Stomach (tissue), 4 donors: ENCODE results near the gene TAS2R60.

Experiments
- CTCF ChIP-seq, 7 experiments: fragments of 450-650 bp in 4 of 7; fragments of 200-600 bp in 3 of 7; sonication (generic) in 3 of 7; IDR thresholded peaks; one replicate each; pipeline ENCODE4 v1.5.1; 2016 to 2019; ENCODE audit warnings: antibody characterized with exemption in 7 of 7, control low read depth in 2 of 7, mild to moderate bottlenecking in 1 of 7
- EP300 ChIP-seq: sonication (generic); formaldehyde crosslinking; IDR thresholded peaks from one replicate; pipeline ENCODE4 v1.6.1; 2017; ENCODE audit warnings: antibody characterized with exemption
- POLR2A ChIP-seq, 4 donors: fragments of 450-650 bp; IDR thresholded peaks; one replicate each; pipeline ENCODE4 v1.6.1; 2016; ENCODE audit warnings: antibody characterized with exemption in 4 of 4, control low read depth in 2 of 4, mild to moderate bottlenecking in 1 of 4, moderate library complexity in 1 of 4
- POLR2AphosphoS5 ChIP-seq, 3 donors: sonication (generic); formaldehyde crosslinking; IDR thresholded peaks; one replicate each; pipeline ENCODE4 v1.6.1; 2016; ENCODE audit warnings: antibody characterized with exemption in 3 of 3

- TF ChIP-seq CTCF (IDR thresholded peaks at IDR 0.05) = no peak
- TF ChIP-seq POLR2AphosphoS5 (IDR thresholded peaks at IDR 0.05) = no peak
- TF ChIP-seq EP300 = no peak
- no peak for TF ChIP-seq POLR2A (IDR thresholded peaks at IDR 0.05)
These were observed 8.5 kb downstream of the TAS2R60 start for GRCh38 chr7:143451746-143452145.
